Measurements from ENCODE around the gene SMYD3.
"Not testable (repeated sequence)": the region's sequence is repeated elsewhere in the genome, so short reads cannot be mapped to it uniquely, and the experiment has no call there.

Gene SMYD3

GRCh38 chr1:245818363-245818762 lies 688.7 kb downstream of the SMYD3 start:
- H3K9ac ChIP-seq (ENCODE audit: low read length in 5 of 5); H3K9me3 ChIP-seq (ENCODE audit: control insufficient read depth in 5 of 5, low read length in 5 of 5); H3K4me3 ChIP-seq (ENCODE audit: low read depth in 1 of 5, low read length in 5 of 5); H3K4me1 ChIP-seq (ENCODE audit: control insufficient read depth in 5 of 5, insufficient read depth in 5 of 5, low read length in 5 of 5); H3K36me3 ChIP-seq (ENCODE audit: control insufficient read depth in 5 of 5, insufficient read depth in 5 of 5, low read length in 5 of 5); H3K27ac ChIP-seq (ENCODE audit: low read depth, low read length); H3K27me3 ChIP-seq (ENCODE audit: control insufficient read depth in 5 of 5, insufficient read depth in 4 of 5, low read length in 5 of 5): not testable (repeated sequence)

- not testable (repeated sequence) for H3K9ac ChIP-seq (ENCODE audit: low read length in 5 of 5); H3K27ac ChIP-seq (ENCODE audit: low read depth, low read length); H3K4me3 ChIP-seq (ENCODE audit: low read depth in 1 of 5, low read length in 5 of 5); H3K36me3 ChIP-seq (ENCODE audit: control insufficient read depth in 5 of 5, insufficient read depth in 5 of 5, low read length in 5 of 5); H3K4me1 ChIP-seq (ENCODE audit: control insufficient read depth in 5 of 5, insufficient read depth in 5 of 5, low read length in 5 of 5); H3K9me3 ChIP-seq (ENCODE audit: control insufficient read depth in 5 of 5, low read length in 5 of 5); H3K27me3 ChIP-seq (ENCODE audit: control insufficient read depth in 5 of 5, insufficient read depth in 4 of 5, low read length in 5 of 5)
Observed at GRCh38 chr1:245816496-245816895, 690.6 kb downstream of the SMYD3 start.

GRCh38 chr1:245814651-245815050 lies 692.4 kb downstream of the SMYD3 start:
- Histone ChIP-seq H3K27me3 (ENCODE audit: control insufficient read depth in 5 of 5, insufficient read depth in 4 of 5, low read length in 5 of 5) (no peaks in the 10 kb centered on the region), H3K4me3 (ENCODE audit: low read depth in 1 of 5, low read length in 5 of 5) (no peak overlapping the region), H3K4me1 (ENCODE audit: control insufficient read depth in 5 of 5, insufficient read depth in 5 of 5, low read length in 5 of 5) (no peaks in the 10 kb centered on the region), H3K9me3 (ENCODE audit: control insufficient read depth in 5 of 5, low read length in 5 of 5) (no peaks in the 10 kb centered on the region), H3K36me3 (ENCODE audit: control insufficient read depth in 5 of 5, insufficient read depth in 5 of 5, low read length in 5 of 5) (no peaks in the 10 kb centered on the region), H3K27ac (ENCODE audit: low read depth, low read length) (no peak overlapping the region), H3K9ac (ENCODE audit: low read length in 5 of 5) (no peak overlapping the region)

- H3K9ac ChIP-seq (ENCODE audit: low read length in 5 of 5), result no peak overlapping the region
- no peak overlapping the region for H3K4me3 ChIP-seq (ENCODE audit: low read depth in 1 of 5, low read length in 5 of 5)
- no peak overlapping the region for H3K27ac ChIP-seq (ENCODE audit: low read depth, low read length)
- H3K36me3 ChIP-seq (ENCODE audit: control insufficient read depth in 5 of 5, insufficient read depth in 5 of 5, low read length in 5 of 5), result no peaks in the 10 kb centered on the region
- H3K27me3 ChIP-seq (ENCODE audit: control insufficient read depth in 5 of 5, insufficient read depth in 4 of 5, low read length in 5 of 5), result no peaks in the 10 kb centered on the region
- no peaks in the 10 kb centered on the region for H3K9me3 ChIP-seq (ENCODE audit: control insufficient read depth in 5 of 5, low read length in 5 of 5)
- no peaks in the 10 kb centered on the region for H3K4me1 ChIP-seq (ENCODE audit: control insufficient read depth in 5 of 5, insufficient read depth in 5 of 5, low read length in 5 of 5)
Observed at GRCh38 chr1:245812278-245812677, 694.8 kb downstream of the SMYD3 start.

GRCh38 chr1:245810789-245811337 lies 696.2 kb downstream of the SMYD3 start:
- H3K4me1 ChIP-seq (ENCODE audit: control insufficient read depth in 5 of 5, insufficient read depth in 5 of 5, low read length in 5 of 5), result peaks cover 0 to 2% (median 0%) of the 10 kb centered on the region in 5 donors
- H3K27me3 ChIP-seq (ENCODE audit: control insufficient read depth in 5 of 5, insufficient read depth in 4 of 5, low read length in 5 of 5), result no peaks in the 10 kb centered on the region
- H3K9ac ChIP-seq (ENCODE audit: low read length in 5 of 5), result no peak overlapping the region
- no peaks in the 10 kb centered on the region for H3K9me3 ChIP-seq (ENCODE audit: control insufficient read depth in 5 of 5, low read length in 5 of 5)
- H3K27ac ChIP-seq (ENCODE audit: low read depth, low read length), result no peak overlapping the region
- H3K36me3 ChIP-seq (ENCODE audit: control insufficient read depth in 5 of 5, insufficient read depth in 5 of 5, low read length in 5 of 5), result no peaks in the 10 kb centered on the region
- no peak overlapping the region for H3K4me3 ChIP-seq (ENCODE audit: low read depth in 1 of 5, low read length in 5 of 5)

GRCh38 chr1:245810181-245810769 lies 696.8 kb downstream of the SMYD3 start:
- H3K4me1 ChIP-seq (ENCODE audit: control insufficient read depth in 5 of 5, insufficient read depth in 5 of 5, low read length in 5 of 5), result peaks cover 0 to 2% (median 0%) of the 10 kb centered on the region in 5 donors
- no peak overlapping the region for H3K27ac ChIP-seq (ENCODE audit: low read depth, low read length)
- no peak overlapping the region for H3K4me3 ChIP-seq (ENCODE audit: low read depth in 1 of 5, low read length in 5 of 5)
- no peaks in the 10 kb centered on the region for H3K27me3 ChIP-seq (ENCODE audit: control insufficient read depth in 5 of 5, insufficient read depth in 4 of 5, low read length in 5 of 5)
- no peaks in the 10 kb centered on the region for H3K9me3 ChIP-seq (ENCODE audit: control insufficient read depth in 5 of 5, low read length in 5 of 5)
- no peak overlapping the region for H3K9ac ChIP-seq (ENCODE audit: low read length in 5 of 5)
- H3K36me3 ChIP-seq (ENCODE audit: control insufficient read depth in 5 of 5, insufficient read depth in 5 of 5, low read length in 5 of 5), result no peaks in the 10 kb centered on the region

DNA sequence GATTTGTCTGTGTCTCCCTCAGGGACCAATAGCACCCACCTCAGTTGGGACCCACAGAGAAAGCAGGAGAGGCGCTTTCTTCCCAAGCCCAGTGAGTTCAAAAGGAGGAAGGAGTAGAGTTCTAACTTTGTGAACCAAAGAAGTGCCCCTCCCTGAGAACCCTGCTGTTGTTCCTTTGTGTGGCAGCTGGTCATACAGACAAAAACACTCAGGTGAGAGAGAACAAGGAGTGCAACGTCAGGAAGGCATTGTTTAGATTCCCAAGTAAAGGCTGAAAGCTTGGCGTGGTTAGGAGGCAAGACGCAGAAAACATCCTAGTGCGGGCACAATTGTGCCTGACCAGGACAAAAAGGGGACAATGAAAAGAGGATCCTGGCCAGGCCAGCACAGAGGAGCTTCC lies 697.7 kb downstream of the SMYD3 start:
- Histone ChIP-seq H3K4me3 (ENCODE audit: low read depth in 1 of 5, low read length in 5 of 5) (no peak overlapping the region), H3K4me1 (ENCODE audit: control insufficient read depth in 5 of 5, insufficient read depth in 5 of 5, low read length in 5 of 5) (peaks cover 0 to 2% (median 0%) of the 10 kb centered on the region in 5 donors), H3K36me3 (ENCODE audit: control insufficient read depth in 5 of 5, insufficient read depth in 5 of 5, low read length in 5 of 5) (no peaks in the 10 kb centered on the region), H3K27ac (ENCODE audit: low read depth, low read length) (no peak overlapping the region), H3K9ac (ENCODE audit: low read length in 5 of 5) (no peak overlapping the region), H3K27me3 (ENCODE audit: control insufficient read depth in 5 of 5, insufficient read depth in 4 of 5, low read length in 5 of 5) (no peaks in the 10 kb centered on the region), H3K9me3 (ENCODE audit: control insufficient read depth in 5 of 5, low read length in 5 of 5) (no peaks in the 10 kb centered on the region)

GRCh38 chr1:245807954-245808719 lies 698.9 kb downstream of the SMYD3 start:
- peaks cover 0 to 2% (median 0%) of the 10 kb centered on the region in 5 donors for H3K4me1 ChIP-seq (ENCODE audit: control insufficient read depth in 5 of 5, insufficient read depth in 5 of 5, low read length in 5 of 5)
- no peaks in the 10 kb centered on the region for H3K36me3 ChIP-seq (ENCODE audit: control insufficient read depth in 5 of 5, insufficient read depth in 5 of 5, low read length in 5 of 5)
- H3K9ac ChIP-seq (ENCODE audit: low read length in 5 of 5), result no peak overlapping the region
- no peaks in the 10 kb centered on the region for H3K27me3 ChIP-seq (ENCODE audit: control insufficient read depth in 5 of 5, insufficient read depth in 4 of 5, low read length in 5 of 5)
- H3K27ac ChIP-seq (ENCODE audit: low read depth, low read length), result no peak overlapping the region
- H3K4me3 ChIP-seq (ENCODE audit: low read depth in 1 of 5, low read length in 5 of 5), result no peak overlapping the region
- H3K9me3 ChIP-seq (ENCODE audit: control insufficient read depth in 5 of 5, low read length in 5 of 5), result no peaks in the 10 kb centered on the region

DNA sequence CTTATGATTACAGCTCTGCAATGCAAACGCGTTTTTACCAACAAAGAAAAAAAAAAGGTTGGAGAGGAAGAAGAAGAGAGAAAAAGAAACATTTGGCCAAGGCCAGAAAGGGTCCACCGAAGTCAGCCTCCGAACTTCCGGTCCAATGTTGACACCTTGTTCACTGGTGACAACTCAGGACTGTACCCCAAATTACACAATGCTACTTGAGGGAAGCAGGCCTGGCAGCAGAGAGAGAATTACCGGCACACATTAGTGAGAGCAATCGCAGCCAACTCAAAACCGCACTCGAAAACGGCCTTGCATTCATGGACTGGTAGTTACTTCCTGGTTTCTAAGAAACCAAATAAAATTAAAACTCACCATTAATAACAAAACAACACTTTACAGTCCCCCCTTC lies 699.8 kb downstream of the SMYD3 start:
- H3K4me3 ChIP-seq (ENCODE audit: low read depth in 1 of 5, low read length in 5 of 5), result no peak overlapping the region
- no peak overlapping the region for H3K27ac ChIP-seq (ENCODE audit: low read depth, low read length)
- no peak overlapping the region for H3K9ac ChIP-seq (ENCODE audit: low read length in 5 of 5)

GRCh38 chr1:245805532-245805931 lies 701.5 kb downstream of the SMYD3 start:
- Histone ChIP-seq H3K36me3 (ENCODE audit: control insufficient read depth in 5 of 5, insufficient read depth in 5 of 5, low read length in 5 of 5) (no peaks in the 10 kb centered on the region), H3K9me3 (ENCODE audit: control insufficient read depth in 5 of 5, low read length in 5 of 5) (no peaks in the 10 kb centered on the region), H3K4me3 (ENCODE audit: low read depth in 1 of 5, low read length in 5 of 5) (no peak overlapping the region), H3K9ac (ENCODE audit: low read length in 5 of 5) (no peak overlapping the region), H3K27ac (ENCODE audit: low read depth, low read length) (no peak overlapping the region), H3K27me3 (ENCODE audit: control insufficient read depth in 5 of 5, insufficient read depth in 4 of 5, low read length in 5 of 5) (no peaks in the 10 kb centered on the region), H3K4me1 (ENCODE audit: control insufficient read depth in 5 of 5, insufficient read depth in 5 of 5, low read length in 5 of 5) (peaks cover 0 to 2% (median 0%) of the 10 kb centered on the region in 5 donors)

More for the DNA sequence above, 699.8 kb downstream of the SMYD3 start:
- no peaks in the 10 kb centered on the region for H3K36me3 ChIP-seq (ENCODE audit: control insufficient read depth in 5 of 5, insufficient read depth in 5 of 5, low read length in 5 of 5)
- H3K4me1 ChIP-seq (ENCODE audit: control insufficient read depth in 5 of 5, insufficient read depth in 5 of 5, low read length in 5 of 5), result peaks cover 0 to 2% (median 0%) of the 10 kb centered on the region in 5 donors
- no peaks in the 10 kb centered on the region for H3K9me3 ChIP-seq (ENCODE audit: control insufficient read depth in 5 of 5, low read length in 5 of 5)
- H3K27me3 ChIP-seq (ENCODE audit: control insufficient read depth in 5 of 5, insufficient read depth in 4 of 5, low read length in 5 of 5), result no peaks in the 10 kb centered on the region
